K562 (cell line): Measurements from ENCODE around the gene C2orf72. TPM values are rescaled to one million over a fixed set of nuclear protein-coding genes. Genes with fewer than 3 reads are reported as not detected.

Source experiments
- MECOM ChIP-seq: fragments of 250-450 bp; sonication (Bioruptor Pico); IDR thresholded peaks from 2 replicates; pipeline ENCODE4 v1.8.0; 2022; ENCODE audit warnings: inconsistent platforms
- NFATC3 ChIP-seq: fragments of 450-650 bp; IDR thresholded peaks from 2 replicates; pipeline ENCODE4 v1.6.1; 2017; ENCODE audit warnings: mild to moderate bottlenecking
- NFYB ChIP-seq: IDR thresholded peaks from 2 replicates; pipeline ENCODE4 v1.6.1; 2011; ENCODE audit warnings: mild to moderate bottlenecking, moderate library complexity; ENCODE audit not compliant: insufficient read length; ENCODE audit errors: extremely low read depth
- SAFB ChIP-seq: fragments of 200-400 bp; formaldehyde crosslinking; IDR thresholded peaks from 2 replicates; pipeline ENCODE4 v1.6.1; 2017; ENCODE audit warnings: low read depth, low read length, borderline replicate concordance
- SMARCA5 ChIP-seq: fragments of 450-650 bp; IDR thresholded peaks from 2 replicates; pipeline ENCODE4 v1.6.1; 2016
- TCF3 ChIP-seq: sonication (generic); formaldehyde crosslinking; IDR thresholded peaks from 2 replicates; pipeline ENCODE4 v1.4.0; 2020; ENCODE audit warnings: mild to moderate bottlenecking, missing genetic modification reagents
- TEAD4 ChIP-seq, 2 experiments: sonication (generic) in 1 of 2; formaldehyde crosslinking in 1 of 2; IDR thresholded peaks; 2 replicates each; pipeline versions ENCODE4 v1.6.1 to v1.8.0; 2012 to 2022; ENCODE audit warnings: borderline replicate concordance in 1 of 2, inconsistent platforms in 1 of 2, low read length in 1 of 2, mild to moderate bottlenecking in 1 of 2, missing genetic modification reagents in 1 of 2
- polyA plus RNA-seq, 8 experiments: library from polyadenylated mRNA; depleted of rRNA in 4 of 8; stranded (reverse) in 5 of 8; unstranded in 3 of 8; fragments of >200 nt; fragmentation: Nextera tagmentation in 2 of 8; fragmentation: Illumina TruSeq in 1 of 8; extraction: Ambion mirVana in 2 of 8; extraction: Trizol in 1 of 8; gene quantifications; 2 replicates each; pipeline versions ENCODE4 v1.2.1 to v1.2.3, GENCODE V29; 2011 to 2014; ENCODE audit warnings: inconsistent platforms in 1 of 8, missing spikeins in 1 of 8
- total RNA-seq, 7 experiments: library from RNA; depleted of rRNA in 6 of 7; stranded (reverse); fragments of >200 nt in 6 of 7; fragmentation: Illumina TruSeq in 2 of 7; extraction: Trizol in 2 of 7; gene quantifications; 2 replicates each; pipeline versions ENCODE4 v1.2.1 to v1.2.3, GENCODE V29; 2011 to 2021; ENCODE audit warnings: low replicate concordance in 1 of 7
- TF ChIP-seq, protein P1 (sequence below): sonication (generic); formaldehyde crosslinking; IDR thresholded peaks from 2 replicates; pipeline ENCODE4 v1.8.0; 2022; ENCODE audit warnings: missing genetic modification reagents, mild to moderate bottlenecking, borderline replicate concordance
- TF ChIP-seq, protein P2 (sequence below): conservative IDR thresholded peaks from 2 replicates; pipeline ENCODE4 v1.6.1; 2011; ENCODE audit warnings: low read depth, mild to moderate bottlenecking, low read length; ENCODE audit not compliant: control insufficient read depth
- TF ChIP-seq, protein P3 (sequence below), 2 experiments: fragments of 450-650 bp; IDR thresholded peaks; 2 replicates each; pipeline ENCODE4 v1.6.1; 2016

The C2orf72 gene
- total and polyA plus RNA-seq, 9 of the 15 experiments (the other 6 are each of a cell fraction or from before 2014, with no cell fraction given): 0.08 to 0.18 (median 0.11) TPM; not detected in 6

DNA sequence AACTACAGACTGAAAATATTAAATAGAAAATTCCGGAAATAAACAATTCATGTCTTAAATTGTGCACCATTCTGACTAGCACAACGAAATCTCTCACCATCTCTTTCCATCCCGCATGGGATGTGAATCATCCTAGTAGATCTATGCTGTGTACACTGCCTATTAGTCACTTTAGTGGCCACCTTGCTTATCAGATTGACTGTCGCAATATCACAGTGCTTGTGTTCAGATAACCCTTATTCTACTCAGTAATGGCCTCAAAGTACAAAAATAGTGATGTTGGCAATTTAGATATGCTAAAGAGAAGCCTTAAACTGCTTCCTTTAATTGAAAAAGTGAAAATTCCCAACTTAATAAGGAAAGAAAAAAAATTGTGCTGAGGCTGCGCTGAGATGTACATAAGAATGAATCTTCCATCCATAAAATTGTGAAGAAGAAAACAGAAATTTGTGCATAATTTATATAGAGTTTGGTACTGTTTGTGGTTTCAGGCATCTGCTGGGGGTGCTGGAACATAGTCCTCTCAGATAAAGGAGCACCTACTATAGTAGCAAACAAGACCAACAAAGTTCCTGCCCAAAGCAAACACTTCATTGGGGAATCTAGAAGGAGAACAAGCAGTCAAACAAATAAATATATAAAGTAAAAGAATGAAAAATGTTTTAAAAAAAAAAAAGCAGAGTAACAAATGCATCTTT is 31.4 kb downstream of the C2orf72 start (continued):
- TF ChIP-seq, protein P1, sequence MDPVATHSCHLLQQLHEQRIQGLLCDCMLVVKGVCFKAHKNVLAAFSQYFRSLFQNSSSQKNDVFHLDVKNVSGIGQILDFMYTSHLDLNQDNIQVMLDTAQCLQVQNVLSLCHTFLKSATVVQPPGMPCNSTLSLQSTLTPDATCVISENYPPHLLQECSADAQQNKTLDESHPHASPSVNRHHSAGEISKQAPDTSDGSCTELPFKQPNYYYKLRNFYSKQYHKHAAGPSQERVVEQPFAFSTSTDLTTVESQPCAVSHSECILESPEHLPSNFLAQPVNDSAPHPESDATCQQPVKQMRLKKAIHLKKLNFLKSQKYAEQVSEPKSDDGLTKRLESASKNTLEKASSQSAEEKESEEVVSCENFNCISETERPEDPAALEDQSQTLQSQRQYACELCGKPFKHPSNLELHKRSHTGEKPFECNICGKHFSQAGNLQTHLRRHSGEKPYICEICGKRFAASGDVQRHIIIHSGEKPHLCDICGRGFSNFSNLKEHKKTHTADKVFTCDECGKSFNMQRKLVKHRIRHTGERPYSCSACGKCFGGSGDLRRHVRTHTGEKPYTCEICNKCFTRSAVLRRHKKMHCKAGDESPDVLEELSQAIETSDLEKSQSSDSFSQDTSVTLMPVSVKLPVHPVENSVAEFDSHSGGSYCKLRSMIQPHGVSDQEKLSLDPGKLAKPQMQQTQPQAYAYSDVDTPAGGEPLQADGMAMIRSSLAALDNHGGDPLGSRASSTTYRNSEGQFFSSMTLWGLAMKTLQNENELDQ (CRISPR knock-in tag): no peak
- peak; percentile 9; the same call in 1 of the 2 replicates for TF ChIP-seq TCF3
- TF ChIP-seq NFYB: no peak
- TF ChIP-seq, protein P2, sequence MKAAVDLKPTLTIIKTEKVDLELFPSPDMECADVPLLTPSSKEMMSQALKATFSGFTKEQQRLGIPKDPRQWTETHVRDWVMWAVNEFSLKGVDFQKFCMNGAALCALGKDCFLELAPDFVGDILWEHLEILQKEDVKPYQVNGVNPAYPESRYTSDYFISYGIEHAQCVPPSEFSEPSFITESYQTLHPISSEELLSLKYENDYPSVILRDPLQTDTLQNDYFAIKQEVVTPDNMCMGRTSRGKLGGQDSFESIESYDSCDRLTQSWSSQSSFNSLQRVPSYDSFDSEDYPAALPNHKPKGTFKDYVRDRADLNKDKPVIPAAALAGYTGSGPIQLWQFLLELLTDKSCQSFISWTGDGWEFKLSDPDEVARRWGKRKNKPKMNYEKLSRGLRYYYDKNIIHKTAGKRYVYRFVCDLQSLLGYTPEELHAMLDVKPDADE: no peak
- TF ChIP-seq NFATC3: no peak
- TF ChIP-seq, protein P3, sequence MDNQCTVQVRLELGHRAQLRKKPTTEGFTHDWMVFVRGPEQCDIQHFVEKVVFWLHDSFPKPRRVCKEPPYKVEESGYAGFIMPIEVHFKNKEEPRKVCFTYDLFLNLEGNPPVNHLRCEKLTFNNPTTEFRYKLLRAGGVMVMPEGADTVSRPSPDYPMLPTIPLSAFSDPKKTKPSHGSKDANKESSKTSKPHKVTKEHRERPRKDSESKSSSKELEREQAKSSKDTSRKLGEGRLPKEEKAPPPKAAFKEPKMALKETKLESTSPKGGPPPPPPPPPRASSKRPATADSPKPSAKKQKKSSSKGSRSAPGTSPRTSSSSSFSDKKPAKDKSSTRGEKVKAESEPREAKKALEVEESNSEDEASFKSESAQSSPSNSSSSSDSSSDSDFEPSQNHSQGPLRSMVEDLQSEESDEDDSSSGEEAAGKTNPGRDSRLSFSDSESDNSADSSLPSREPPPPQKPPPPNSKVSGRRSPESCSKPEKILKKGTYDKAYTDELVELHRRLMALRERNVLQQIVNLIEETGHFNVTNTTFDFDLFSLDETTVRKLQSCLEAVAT (IDR thresholded peaks at IDR 0.05): no peak
- no peak for TF ChIP-seq SMARCA5
- peak; percentile 59 for TF ChIP-seq TEAD4 (IDR thresholded peaks at IDR 0.05; ENCODE audit: low read length)
- no peak for TF ChIP-seq TEAD4 (CRISPR knock-in tag; IDR thresholded peaks at IDR 0.05; ENCODE audit: borderline replicate concordance)
- TF ChIP-seq MECOM (CRISPR knock-in tag): no peak
- TF ChIP-seq SAFB: no peak
